ENCODE measurements around the gene HSH2D.
A peak's percentile ranks its signal among the peaks of the same experiment; 100 is the strongest.

Gene HSH2D

DNA sequence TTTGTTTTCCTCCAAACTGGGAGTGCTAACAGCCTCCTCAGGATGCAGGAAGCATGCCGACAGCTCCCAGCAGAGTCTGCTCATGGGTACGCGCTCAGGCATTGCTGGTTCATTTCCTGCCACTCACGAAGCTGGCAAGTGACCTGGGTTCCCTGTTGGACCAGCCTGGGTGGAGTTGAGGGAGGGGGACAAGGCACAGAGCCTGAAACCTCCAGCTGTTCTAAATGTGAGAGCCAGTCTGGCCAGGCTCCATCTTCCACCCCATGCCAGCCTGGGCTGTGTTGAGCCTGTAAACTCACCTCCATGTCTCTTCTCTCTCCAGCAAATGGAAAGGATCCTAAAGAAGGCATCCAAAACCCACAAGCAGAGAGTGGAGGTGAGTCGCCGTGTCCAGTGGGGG lies 46.7 kb downstream of the HSH2D start:
- no peak for DNase-seq (ENCODE audit: low read depth)
- no peak overlapping the region for H3K4me3 ChIP-seq (ENCODE audit: low read depth, low read length)
- TF ChIP-seq MYC (IDR thresholded peaks at IDR 0.05; ENCODE audit: low read depth, low read length) (no peak), MAX (IDR thresholded peaks at IDR 0.05; ENCODE audit: low read depth, low read length) (no peak), CTCF (IDR thresholded peaks at IDR 0.05; ENCODE audit: low read depth, low read length) (no peak), POLR2A (IDR thresholded peaks at IDR 0.05; ENCODE audit: extremely low read depth, insufficient read length) (no peak)

DNA sequence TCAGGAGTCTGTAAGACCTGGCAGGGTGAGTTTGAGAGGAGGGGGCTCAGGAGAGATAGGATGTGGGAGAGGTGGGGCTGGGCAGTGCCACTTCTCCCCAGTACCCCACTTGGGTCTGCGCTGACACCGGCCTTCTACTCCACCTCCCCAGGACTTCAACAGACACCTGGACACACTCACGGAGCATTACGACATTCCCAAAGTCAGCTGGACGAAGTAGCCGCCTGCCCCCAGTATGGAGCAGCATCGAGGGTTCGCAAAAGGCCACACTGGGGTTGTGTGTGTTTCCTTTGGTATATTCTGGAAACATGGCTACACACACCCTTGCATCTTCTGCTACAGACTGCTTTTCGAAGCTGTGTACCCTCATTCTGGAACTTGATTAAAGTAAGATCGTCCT lies 47.3 kb downstream of the HSH2D start:
- no peak for TF ChIP-seq MYC (IDR thresholded peaks at IDR 0.05; ENCODE audit: low read depth, low read length)
- TF ChIP-seq MAX (IDR thresholded peaks at IDR 0.05; ENCODE audit: low read depth, low read length), result no peak
- no peak for TF ChIP-seq CTCF (IDR thresholded peaks at IDR 0.05; ENCODE audit: low read depth, low read length)
- no peak for TF ChIP-seq POLR2A (IDR thresholded peaks at IDR 0.05; ENCODE audit: extremely low read depth, insufficient read length)
- no peak overlapping the region for H3K4me3 ChIP-seq (ENCODE audit: low read depth, low read length)
- DNase-seq (ENCODE audit: low read depth), result no peak

GRCh38 chr19:16191216-16191908 lies 47.9 kb downstream of the HSH2D start:
- TF ChIP-seq POLR2A (IDR thresholded peaks at IDR 0.05; ENCODE audit: extremely low read depth, insufficient read length) (no peak), MAX (IDR thresholded peaks at IDR 0.05; ENCODE audit: low read depth, low read length) (no peak), CTCF (IDR thresholded peaks at IDR 0.05; ENCODE audit: low read depth, low read length) (no peak), MYC (IDR thresholded peaks at IDR 0.05; ENCODE audit: low read depth, low read length) (no peak)
- no peak overlapping the region for H3K4me3 ChIP-seq (ENCODE audit: low read depth, low read length)
- no peak for DNase-seq (ENCODE audit: low read depth)

DNA sequence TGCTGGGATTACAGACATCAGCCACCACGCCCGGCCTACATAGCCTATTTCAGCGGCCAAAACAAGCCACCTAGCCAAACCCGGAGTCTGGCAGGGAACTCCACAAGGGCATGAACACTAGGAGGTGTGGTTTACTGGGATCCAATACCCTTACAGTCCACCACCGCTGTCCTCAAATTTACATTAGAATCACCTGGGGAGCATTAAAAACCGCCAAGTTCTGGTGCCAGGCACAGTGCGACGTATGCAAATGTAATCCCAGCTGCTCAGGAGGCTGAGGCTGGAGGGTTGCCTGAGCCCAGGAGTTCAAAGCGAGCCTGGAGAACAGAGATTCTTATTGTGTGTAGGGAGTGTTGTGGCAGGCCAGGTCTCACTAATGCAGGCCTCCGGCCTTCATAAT lies 50.0 kb downstream of the HSH2D start:
- no peak for DNase-seq (ENCODE audit: low read depth)
- TF ChIP-seq MYC (IDR thresholded peaks at IDR 0.05; ENCODE audit: low read depth, low read length), result no peak
- TF ChIP-seq CTCF (IDR thresholded peaks at IDR 0.05; ENCODE audit: low read depth, low read length), result no peak
- no peak for TF ChIP-seq MAX (IDR thresholded peaks at IDR 0.05; ENCODE audit: low read depth, low read length)
- TF ChIP-seq POLR2A (IDR thresholded peaks at IDR 0.05; ENCODE audit: extremely low read depth, insufficient read length), result no peak
- no peak overlapping the region for H3K4me3 ChIP-seq (ENCODE audit: low read depth, low read length)

GRCh38 chr19:16197188-16197621 lies 53.7 kb downstream of the HSH2D start:
- H3K4me3 ChIP-seq (ENCODE audit: low read depth, low read length), result peak overlapping the region; percentile 88
- no peak for DNase-seq (ENCODE audit: low read depth)
- TF ChIP-seq CTCF (IDR thresholded peaks at IDR 0.05; ENCODE audit: low read depth, low read length), result no peak
- TF ChIP-seq MYC (IDR thresholded peaks at IDR 0.05; ENCODE audit: low read depth, low read length), result no peak
- no peak for TF ChIP-seq MAX (IDR thresholded peaks at IDR 0.05; ENCODE audit: low read depth, low read length)
- no peak for TF ChIP-seq POLR2A (IDR thresholded peaks at IDR 0.05; ENCODE audit: extremely low read depth, insufficient read length)

Measured in NB4 (cell line).